SU-DHL-6 (cell line): ENCODE data around the gene SLC43A1.

Source experiments
- H2AFZ ChIP-seq: fragments of 200-600 bp; sonication (generic); 2 replicates; pipeline ENCODE4 v1.6.1; 2014; ENCODE audit warnings: low read depth, mild to moderate bottlenecking, moderate library complexity, mixed read lengths, antibody characterized with exemption, low read length; ENCODE audit not compliant: severe bottlenecking
- H3F3A ChIP-seq: fragments of 200-600 bp; shearing (Covaris generic); 2 replicates; pipeline ENCODE4 v1.6.0; 2016; ENCODE audit warnings: antibody characterized with exemption, mild to moderate bottlenecking; ENCODE audit not compliant: insufficient read depth
- H3K27ac ChIP-seq: fragments of 200-600 bp; sonication (generic); 2 replicates; pipeline ENCODE4 v1.5.1; 2016; ENCODE audit warnings: low read depth, mild to moderate bottlenecking, low read length, moderate library complexity, mixed read lengths
- H3K27me3 ChIP-seq: fragments of 200-600 bp; sonication (generic), shearing (Covaris generic); 2 replicates; pipeline ENCODE4 v1.6.0; 2014; ENCODE audit warnings: mild to moderate bottlenecking, low read length
- H3K36me3 ChIP-seq: fragments of 200-600 bp; sonication (generic); 2 replicates; pipeline ENCODE4 v1.6.1; 2014; ENCODE audit warnings: mild to moderate bottlenecking, low read length, mixed read lengths
- H3K4me2 ChIP-seq: fragments of 300-600, 200-600 bp; shearing (Covaris generic), sonication (generic); 2 replicates; pipeline ENCODE4 v1.6.0; 2014; ENCODE audit warnings: low read length, low read depth, mild to moderate bottlenecking; ENCODE audit not compliant: poor library complexity, severe bottlenecking
- H3K4me3 ChIP-seq: fragments of 200-600 bp; sonication (generic); 2 replicates; pipeline ENCODE4 v1.5.1; 2014; ENCODE audit warnings: antibody characterized with exemption, low read length, mild to moderate bottlenecking, mixed read lengths; ENCODE audit not compliant: insufficient read depth, poor library complexity, severe bottlenecking
- H3K79me2 ChIP-seq: fragments of 200-600 bp; sonication (generic); 2 replicates; pipeline ENCODE4 v1.6.1; 2014; ENCODE audit warnings: mild to moderate bottlenecking, low read length, moderate library complexity; ENCODE audit not compliant: insufficient read depth
- H3K9ac ChIP-seq: fragments of 200-600 bp; sonication (generic); 2 replicates; pipeline ENCODE4 v1.7.0; 2014; ENCODE audit warnings: mild to moderate bottlenecking, low read length
- H3K9me2 ChIP-seq: fragments of 200-600 bp; sonication (generic); replicated peaks from 2 replicates; pipeline ENCODE4 v1.6.1; 2014; ENCODE audit warnings: low read length; ENCODE audit not compliant: insufficient read depth
- H3K9me3 ChIP-seq: fragments of 200-600 bp; sonication (generic); 2 replicates; pipeline ENCODE4 v1.6.1; 2014; ENCODE audit warnings: low read length, mixed read lengths; ENCODE audit not compliant: insufficient read depth
- H4K20me1 ChIP-seq: fragments of 200-600 bp; sonication (generic); 2 replicates; pipeline ENCODE4 v1.6.1; 2014; ENCODE audit warnings: low read depth, mild to moderate bottlenecking, antibody characterized with exemption, low read length, moderate library complexity, mixed read lengths
- EZH2phosphoT487 ChIP-seq: fragments of 200-600 bp; sonication (generic), shearing (Covaris generic); conservative IDR thresholded peaks from 2 replicates; pipeline ENCODE4 v1.6.1; 2018; ENCODE audit warnings: mild to moderate bottlenecking, antibody characterized with exemption, low read length, moderate library complexity, mixed read lengths
- TF ChIP-seq, protein P1 (sequence below): fragments of 200-600 bp; sonication (generic); IDR thresholded peaks from one replicate; pipeline ENCODE4 v1.5.1; 2017; ENCODE audit warnings: antibody characterized with exemption, mild to moderate bottlenecking, low read length, moderate library complexity; ENCODE audit not compliant: insufficient read depth, poor library complexity, severe bottlenecking

The SLC43A1 gene

GRCh38 chr11:57502870-57503269 lies 12.6 kb downstream of the SLC43A1 start:
- no peak for TF ChIP-seq EZH2phosphoT487
- TF ChIP-seq, protein P1, sequence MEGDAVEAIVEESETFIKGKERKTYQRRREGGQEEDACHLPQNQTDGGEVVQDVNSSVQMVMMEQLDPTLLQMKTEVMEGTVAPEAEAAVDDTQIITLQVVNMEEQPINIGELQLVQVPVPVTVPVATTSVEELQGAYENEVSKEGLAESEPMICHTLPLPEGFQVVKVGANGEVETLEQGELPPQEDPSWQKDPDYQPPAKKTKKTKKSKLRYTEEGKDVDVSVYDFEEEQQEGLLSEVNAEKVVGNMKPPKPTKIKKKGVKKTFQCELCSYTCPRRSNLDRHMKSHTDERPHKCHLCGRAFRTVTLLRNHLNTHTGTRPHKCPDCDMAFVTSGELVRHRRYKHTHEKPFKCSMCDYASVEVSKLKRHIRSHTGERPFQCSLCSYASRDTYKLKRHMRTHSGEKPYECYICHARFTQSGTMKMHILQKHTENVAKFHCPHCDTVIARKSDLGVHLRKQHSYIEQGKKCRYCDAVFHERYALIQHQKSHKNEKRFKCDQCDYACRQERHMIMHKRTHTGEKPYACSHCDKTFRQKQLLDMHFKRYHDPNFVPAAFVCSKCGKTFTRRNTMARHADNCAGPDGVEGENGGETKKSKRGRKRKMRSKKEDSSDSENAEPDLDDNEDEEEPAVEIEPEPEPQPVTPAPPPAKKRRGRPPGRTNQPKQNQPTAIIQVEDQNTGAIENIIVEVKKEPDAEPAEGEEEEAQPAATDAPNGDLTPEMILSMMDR, result no peak
- Histone ChIP-seq H3K4me2 (no peak overlapping the region), H3K79me2 (peaks cover 20% of the 10 kb centered on the region; the same call in 1 of the 2 replicates), H3K9me3 (no peaks in the 10 kb centered on the region), H3K27ac (no peak overlapping the region), H3K9ac (no peak overlapping the region), H3K9me2 (no peaks in the 10 kb centered on the region), H2AFZ (no peak overlapping the region), H3K36me3 (0 out of 2 replicates have a peak, but pooled peaks cover 3% of the 10 kb centered on the region), H3K27me3 (no peaks in the 10 kb centered on the region), H4K20me1 (no peaks in the 10 kb centered on the region), H3K4me3 (no peak overlapping the region), H3F3A (no peaks in the 10 kb centered on the region)

DNA sequence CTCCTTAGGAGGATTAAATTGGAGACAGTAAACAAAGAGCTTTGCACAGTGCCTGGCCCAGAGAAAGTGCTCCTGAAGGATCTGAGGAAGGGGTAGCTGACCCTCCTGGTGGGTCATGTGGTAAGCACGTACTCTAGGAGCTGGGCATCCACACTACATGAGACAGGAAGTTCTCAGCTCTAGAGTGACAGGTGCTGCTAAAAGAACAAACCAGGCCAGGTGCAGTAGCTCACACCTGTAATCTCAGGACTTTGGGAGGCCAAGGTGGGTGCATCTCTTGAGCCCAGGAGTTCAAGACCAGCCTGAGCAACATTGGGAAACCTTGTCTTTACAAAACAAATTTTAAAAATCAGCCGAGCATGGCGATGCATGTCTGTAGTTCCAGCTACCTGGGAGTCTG lies 13.1 kb downstream of the SLC43A1 start:
- H3K4me3 ChIP-seq, result no peak overlapping the region
- H4K20me1 ChIP-seq, result no peaks in the 10 kb centered on the region
- H3K36me3 ChIP-seq, result no peaks in the 10 kb centered on the region
- no peak overlapping the region for H3K9ac ChIP-seq
- H3K27ac ChIP-seq, result no peak overlapping the region
- H2AFZ ChIP-seq, result no peak overlapping the region
- no peaks in the 10 kb centered on the region for H3K9me3 ChIP-seq
- peaks cover 15% of the 10 kb centered on the region; the same call in 1 of the 2 replicates for H3K79me2 ChIP-seq
- no peaks in the 10 kb centered on the region for H3F3A ChIP-seq
- H3K9me2 ChIP-seq, result no peaks in the 10 kb centered on the region
- TF ChIP-seq EZH2phosphoT487, result no peak
- TF ChIP-seq, protein P1, result no peak
- H3K27me3 ChIP-seq, result no peaks in the 10 kb centered on the region
- no peak overlapping the region for H3K4me2 ChIP-seq

- H2AFZ ChIP-seq, result no peak overlapping the region
- no peaks in the 10 kb centered on the region for H3K36me3 ChIP-seq
- H3K9me2 ChIP-seq, result no peaks in the 10 kb centered on the region
- no peaks in the 10 kb centered on the region for H4K20me1 ChIP-seq
- H3F3A ChIP-seq, result no peaks in the 10 kb centered on the region
- TF ChIP-seq, protein P1, result no peak
- TF ChIP-seq EZH2phosphoT487, result no peak
- no peak overlapping the region for H3K4me3 ChIP-seq
- H3K9ac ChIP-seq, result no peak overlapping the region
- H3K27ac ChIP-seq, result no peak overlapping the region
- no peaks in the 10 kb centered on the region for H3K27me3 ChIP-seq
- no peaks in the 10 kb centered on the region for H3K9me3 ChIP-seq
- peaks cover 14% of the 10 kb centered on the region; the same call in 1 of the 2 replicates for H3K79me2 ChIP-seq
- no peak overlapping the region for H3K4me2 ChIP-seq
These were observed 13.5 kb downstream of the SLC43A1 start for GRCh38 chr11:57501953-57502352.
